HTR-8/SVneo (cell line): ENCODE results near the gene UFC1.
"Not testable (repeated sequence)": the region's sequence is repeated elsewhere in the genome, so short reads cannot be mapped to it uniquely, and the experiment has no call there.

Experiments
- DNase-seq: peaks from one replicate; pipeline ENCODE4 v3.0.0; 2011; ENCODE audit warnings: low spot score, mixed read lengths; ENCODE audit not compliant: insufficient read length
- FAIRE-seq: peaks from 2 replicates; lab custom pipeline; 2011; peaks lifted over from hg19 to GRCh38; lab: Jason Lieb, UNC

UFC1 gene

GRCh38 chr1:161153682-161154337 is at the start of gene UFC1:
TSS of gene UFC1 (plus strand) at chr1:161153978. CDS start at chr1:161153998, 20 bp downstream.
- FAIRE-seq: no peak
- peak; percentile 74 for DNase-seq

GRCh38 chr1:161106431-161106830 is 47.3 kb upstream of the UFC1 start:
- no peak for FAIRE-seq

GRCh38 chr1:161111117-161111516 is 42.7 kb upstream of the UFC1 start:
- no peak for FAIRE-seq
- DNase-seq: no peak

More at GRCh38 chr1:161106431-161106830, 47.3 kb upstream of the UFC1 start:
- no peak for DNase-seq

GRCh38 chr1:161111527-161111926 is 42.3 kb upstream of the UFC1 start:
- no peak for DNase-seq
- FAIRE-seq: no peak

GRCh38 chr1:161113915-161114314 is 39.9 kb upstream of the UFC1 start:
- FAIRE-seq: no peak
- DNase-seq: no peak

- FAIRE-seq: no peak
- no peak for DNase-seq
Observed at GRCh38 chr1:161114556-161114955, 39.2 kb upstream of the UFC1 start.

- DNase-seq: peak; percentile 46
- FAIRE-seq: peak; percentile 16
Observed at GRCh38 chr1:161115132-161115711, 38.6 kb upstream of the UFC1 start.

- DNase-seq, FAIRE-seq: not testable (repeated sequence)
Observed at GRCh38 chr1:161115961-161116360, 37.8 kb upstream of the UFC1 start.

GRCh38 chr1:161117759-161118581 is 35.8 kb upstream of the UFC1 start, which contains the start of the genes NIT1 and PFDN2:
TSS of gene NIT1 (plus strand) at chr1:161118105. CDS start at chr1:161118177, 72 bp downstream.
TSS of gene PFDN2 (minus strand) at chr1:161118037. CDS start at chr1:161118026, 11 bp downstream.
- peak; percentile 40 for FAIRE-seq
- DNase-seq: peak; percentile 81

GRCh38 chr1:161119092-161119903 is 34.5 kb upstream of the UFC1 start:
- DNase-seq: peak; percentile 19
- no peak for FAIRE-seq

GRCh38 chr1:161121042-161121650 is 32.6 kb upstream of the UFC1 start:
- FAIRE-seq: no peak
- no peak for DNase-seq

GRCh38 chr1:161121834-161122233 is 31.9 kb upstream of the UFC1 start:
- no peak for FAIRE-seq

GRCh38 chr1:161122967-161123366 is 30.8 kb upstream of the UFC1 start:
- FAIRE-seq (no peak), DNase-seq (no peak)

More at GRCh38 chr1:161121834-161122233, 31.9 kb upstream of the UFC1 start:
- DNase-seq: no peak

GRCh38 chr1:161127649-161128048 is 26.1 kb upstream of the UFC1 start:
- DNase-seq (no peak), FAIRE-seq (no peak)

- FAIRE-seq: no peak
Observed at GRCh38 chr1:161128591-161129420, 25.0 kb upstream of the UFC1 start.

GRCh38 chr1:161130266-161130665 is 23.5 kb upstream of the UFC1 start:
- FAIRE-seq (no peak), DNase-seq (no peak)

More at GRCh38 chr1:161128591-161129420, 25.0 kb upstream of the UFC1 start:
- DNase-seq: no peak

- FAIRE-seq: no peak
Observed at GRCh38 chr1:161131523-161132409, 22.0 kb upstream of the UFC1 start.

More at GRCh38 chr1:161131523-161132409, 22.0 kb upstream of the UFC1 start:
- no peak for DNase-seq
